ENCODE measurements around the gene SSBP2. TPM values are rescaled to one million over a fixed set of nuclear protein-coding genes. Genes with fewer than 3 reads are reported as not detected.

SSBP2 gene
- total RNA-seq, result 141 TPM

GRCh38 chr5:81751009-81751835, at the start of gene SSBP2:
TSS of gene SSBP2 (minus strand) at chr5:81751097. CDS start at chr5:81751042, 55 bp downstream.
- DNase-seq (ENCODE audit: low read depth in 2 of 3, low spot score in 2 of 3), result peak; percentile 98 to 100 (median 100)

DNA sequence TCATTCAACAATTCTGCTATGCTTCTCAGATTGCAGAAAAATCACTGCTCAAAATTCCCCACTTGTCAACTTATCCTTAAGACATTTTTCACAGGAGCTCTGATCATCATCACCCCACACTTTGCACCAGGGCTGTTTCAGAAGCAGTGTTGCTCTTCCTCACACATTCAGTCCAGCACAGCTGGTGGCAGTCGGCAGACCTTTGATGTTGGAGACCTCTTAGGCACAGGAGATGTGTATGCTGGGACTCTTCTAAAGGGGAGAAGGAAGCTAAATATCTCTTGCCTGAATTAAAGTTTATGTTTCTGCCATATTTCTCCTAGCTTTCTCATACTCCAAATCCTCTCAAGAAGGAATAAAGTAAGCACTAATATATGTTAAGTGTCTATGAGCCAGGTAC, 44.8 kb upstream of the SSBP2 start:
- DNase-seq (ENCODE audit: low read depth in 2 of 3, low spot score in 2 of 3), result no peak

GRCh38 chr5:81794226-81794625, 43.3 kb upstream of the SSBP2 start:
- DNase-seq (ENCODE audit: low read depth in 2 of 3, low spot score in 2 of 3), result no peak

- no peak for DNase-seq (ENCODE audit: low read depth in 2 of 3, low spot score in 2 of 3)
Observed at GRCh38 chr5:81790336-81790735, 39.4 kb upstream of the SSBP2 start.

DNA sequence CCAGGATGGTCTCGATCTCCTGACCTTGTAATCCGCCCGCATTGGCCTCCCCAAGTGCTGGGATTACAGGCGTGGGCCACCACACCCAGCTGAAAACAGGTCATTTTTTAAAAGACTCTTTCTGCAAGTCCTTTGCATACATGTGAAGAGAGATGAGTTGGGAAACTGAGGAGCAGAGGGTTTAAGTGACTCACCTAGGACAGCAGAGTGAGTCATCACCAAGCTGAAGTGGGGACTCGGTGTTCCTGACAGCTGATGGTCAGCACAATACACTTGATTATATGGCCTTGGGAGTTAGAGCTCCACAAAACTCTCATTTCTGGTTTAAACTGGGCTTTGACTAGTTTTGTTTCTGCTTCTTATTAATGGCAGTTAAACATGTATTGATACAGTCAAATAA, 38.1 kb upstream of the SSBP2 start:
- DNase-seq (ENCODE audit: low read depth in 2 of 3, low spot score in 2 of 3), result no peak

- DNase-seq (ENCODE audit: low read depth in 2 of 3, low spot score in 2 of 3), result no peak
Observed at GRCh38 chr5:81788329-81788728, 37.4 kb upstream of the SSBP2 start.

DNA sequence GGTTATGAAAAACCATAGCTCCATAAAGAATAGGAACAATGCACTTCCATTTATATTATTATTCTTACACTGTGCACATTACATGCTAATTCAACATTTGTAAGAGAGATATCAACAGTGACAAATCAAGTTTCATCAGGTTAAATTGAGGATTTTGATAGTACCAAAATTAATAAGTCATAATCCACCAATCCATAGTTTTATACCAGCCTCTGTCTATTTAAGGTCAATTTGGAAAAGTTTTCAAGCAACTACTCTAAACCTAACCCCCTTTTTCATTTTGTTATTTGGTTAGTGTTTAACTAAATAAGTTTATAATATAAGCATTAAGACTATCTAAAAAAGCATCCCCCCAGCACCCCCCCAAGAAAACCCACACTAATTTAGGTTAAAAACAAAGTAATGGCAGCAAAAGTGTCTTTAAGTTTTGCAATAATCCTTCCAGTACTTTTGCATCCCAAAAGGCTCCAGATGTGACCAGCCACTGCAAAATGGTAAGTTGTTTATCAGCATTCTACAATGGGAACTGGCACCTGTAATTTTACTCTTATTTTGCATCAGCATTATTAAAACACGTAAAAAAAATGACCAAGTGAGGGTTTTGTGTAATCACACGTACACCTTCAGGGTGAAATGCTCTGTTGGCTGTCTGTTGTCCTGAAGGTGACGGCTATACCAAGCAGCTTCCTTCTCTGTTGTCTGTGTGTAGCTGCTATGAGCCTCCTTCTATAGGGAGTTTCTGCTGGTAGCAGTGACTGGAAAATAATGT, 36.8 kb upstream of the SSBP2 start:
- peak in 1 of 3 donors; percentile 62 for DNase-seq (ENCODE audit: low read depth in 2 of 3, low spot score in 2 of 3)

DNA sequence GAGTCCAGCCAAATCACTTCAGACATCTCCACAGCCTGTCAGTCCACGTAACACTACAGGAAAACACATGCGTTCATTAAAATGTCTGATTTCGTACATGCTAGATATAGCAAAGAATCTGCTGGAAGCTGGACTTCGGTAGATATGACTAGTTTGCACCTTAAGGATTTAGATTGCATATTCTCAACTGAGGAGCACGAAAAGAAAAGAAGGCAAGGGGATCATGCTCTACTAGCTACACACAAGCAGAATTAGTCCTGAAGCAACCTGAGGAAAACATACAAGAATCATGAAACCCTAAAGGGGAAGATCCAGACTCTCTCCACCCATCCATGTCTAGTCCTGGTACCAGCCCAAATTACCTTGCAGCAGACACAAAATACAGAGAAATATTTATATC, 36.1 kb upstream of the SSBP2 start:
- DNase-seq (ENCODE audit: low read depth in 2 of 3, low spot score in 2 of 3), result no peak

DNA sequence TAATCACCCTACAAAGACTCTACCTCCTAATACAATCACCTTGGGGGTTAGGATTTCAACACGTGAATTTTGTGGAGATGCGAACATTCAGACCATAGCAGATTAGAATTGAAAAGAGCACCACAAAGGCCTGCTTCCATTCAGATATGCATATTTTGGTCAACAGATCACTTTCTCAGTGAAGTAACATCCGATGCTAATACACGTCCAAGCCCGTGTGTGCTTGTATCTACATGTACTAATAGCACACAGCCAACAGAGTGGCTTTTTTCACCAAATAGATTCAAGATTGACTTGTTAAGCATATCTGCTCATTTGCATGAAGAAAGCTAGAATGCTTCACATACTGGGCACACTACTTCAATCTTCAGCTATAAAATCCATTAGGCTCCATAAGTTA, 35.6 kb upstream of the SSBP2 start:
- no peak for DNase-seq (ENCODE audit: low read depth in 2 of 3, low spot score in 2 of 3)

DNA sequence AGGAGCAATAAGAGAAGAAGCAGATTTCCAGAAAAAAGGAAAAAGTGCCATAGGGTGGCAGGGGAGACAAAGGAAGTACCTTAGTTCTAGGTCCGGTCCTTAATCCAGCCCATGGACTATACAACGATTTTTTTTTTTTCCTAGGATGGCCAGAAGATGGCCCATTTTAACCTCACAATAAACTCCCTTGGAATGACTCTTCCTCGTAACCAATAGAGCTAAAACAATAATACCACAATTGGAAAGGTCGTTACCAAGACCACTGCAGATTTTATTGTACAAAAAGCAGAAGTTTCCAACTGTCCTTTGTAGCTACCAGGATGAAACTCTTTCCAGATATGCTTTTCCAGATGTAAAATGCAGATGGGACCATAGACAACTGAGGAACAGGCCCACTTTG, 34.4 kb upstream of the SSBP2 start:
- peak in 1 of 3 donors; percentile 51 for DNase-seq (ENCODE audit: low read depth in 2 of 3, low spot score in 2 of 3)

DNA sequence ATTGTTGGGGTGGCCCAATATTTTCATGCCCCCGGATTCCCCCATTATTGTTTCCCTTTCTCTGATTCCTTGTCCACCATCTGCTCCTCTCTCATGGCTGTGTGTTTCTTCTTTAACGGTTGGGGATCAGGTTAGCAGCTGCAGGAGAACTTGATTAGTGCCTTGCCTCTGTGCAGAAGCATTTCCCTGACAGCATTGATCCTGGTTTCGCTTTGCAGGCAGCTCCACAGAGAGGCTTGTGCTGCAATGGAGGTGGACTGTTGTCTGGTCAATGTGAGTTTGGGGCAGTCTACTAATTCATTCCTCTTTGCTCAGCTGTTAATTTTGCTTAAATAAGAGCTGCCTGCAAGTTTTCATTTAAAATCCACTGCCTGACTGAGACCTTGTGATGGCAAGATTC, 32.5 kb upstream of the SSBP2 start:
- DNase-seq (ENCODE audit: low read depth in 2 of 3, low spot score in 2 of 3), result no peak

GRCh38 chr5:81782811-81783210, 31.9 kb upstream of the SSBP2 start:
- peak in 1 of 3 donors; percentile 23 for DNase-seq (ENCODE audit: low read depth in 2 of 3, low spot score in 2 of 3)

- DNase-seq (ENCODE audit: low read depth in 2 of 3, low spot score in 2 of 3), result no peak
Observed at GRCh38 chr5:81779916-81780266, 29.0 kb upstream of the SSBP2 start.

- DNase-seq (ENCODE audit: low read depth in 2 of 3, low spot score in 2 of 3), result peak; percentile 14 to 60 (median 60)
Observed at GRCh38 chr5:81779125-81779915, 28.4 kb upstream of the SSBP2 start.

DNA sequence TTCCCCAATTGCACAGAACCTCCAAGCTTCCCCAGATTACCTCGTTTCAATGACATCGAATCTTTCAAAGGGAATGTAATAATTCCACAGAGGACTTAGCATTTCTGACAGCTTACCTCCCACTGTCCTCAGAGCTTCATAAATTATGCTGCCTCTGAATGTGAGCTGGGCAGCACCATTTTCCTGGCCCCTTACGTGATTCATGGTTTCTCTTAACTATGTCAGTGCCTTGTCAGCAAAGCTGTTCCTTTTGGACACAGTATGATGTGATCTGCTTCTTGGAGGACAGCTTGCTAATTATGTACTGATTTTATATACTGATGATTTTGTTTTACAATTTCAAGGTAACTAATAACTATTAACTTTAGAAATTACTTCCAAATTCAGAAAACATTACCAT, 27.7 kb upstream of the SSBP2 start:
- peak; percentile 5 to 16 (median 16) for DNase-seq (ENCODE audit: low read depth in 2 of 3, low spot score in 2 of 3)

GRCh38 chr5:81776258-81776657, 25.4 kb upstream of the SSBP2 start:
- no peak for DNase-seq (ENCODE audit: low read depth in 2 of 3, low spot score in 2 of 3)

GRCh38 chr5:81774374-81774773, 23.5 kb upstream of the SSBP2 start:
- DNase-seq (ENCODE audit: low read depth in 2 of 3, low spot score in 2 of 3), result no peak

DNA sequence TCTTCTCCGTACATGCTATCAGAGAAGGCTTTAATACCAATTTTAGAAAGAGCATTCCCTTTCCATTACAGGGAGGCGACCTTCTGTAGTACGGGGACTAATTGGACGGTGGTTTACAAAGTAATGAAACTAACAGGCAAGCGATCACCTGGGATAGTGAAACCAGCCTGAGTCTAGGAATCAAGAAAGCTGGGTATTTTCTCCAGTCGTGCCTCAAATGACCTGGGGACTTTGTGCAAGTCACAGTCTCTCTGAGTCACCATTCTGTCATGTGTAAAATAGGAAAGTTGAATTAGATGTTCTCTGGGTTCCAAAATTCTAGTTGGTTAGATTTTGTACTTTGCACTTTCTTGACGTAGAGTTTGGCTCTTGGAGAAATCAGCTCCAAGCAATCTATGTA, 22.7 kb upstream of the SSBP2 start:
- no peak for DNase-seq (ENCODE audit: low read depth in 2 of 3, low spot score in 2 of 3)

GRCh38 chr5:81773161-81773560, 22.3 kb upstream of the SSBP2 start:
- no peak for DNase-seq (ENCODE audit: low read depth in 2 of 3, low spot score in 2 of 3)

- no peak for DNase-seq (ENCODE audit: low read depth in 2 of 3, low spot score in 2 of 3)
Observed at GRCh38 chr5:81772488-81772887, 21.6 kb upstream of the SSBP2 start.

GRCh38 chr5:81768935-81769452, 18.1 kb upstream of the SSBP2 start:
- no peak for DNase-seq (ENCODE audit: low read depth in 2 of 3, low spot score in 2 of 3)
